ENCODE data around the gene NKX1-2.

The NKX1-2 gene

GRCh38 chr10:124422742-124423141 is 27.1 kb downstream of the NKX1-2 start:
- TF ChIP-seq CTCF (IDR thresholded peaks at IDR 0.05; ENCODE audit: low read depth, low read length), result no peak
- no peak for DNase-seq (ENCODE audit: extremely low read depth, low read depth)

DNA sequence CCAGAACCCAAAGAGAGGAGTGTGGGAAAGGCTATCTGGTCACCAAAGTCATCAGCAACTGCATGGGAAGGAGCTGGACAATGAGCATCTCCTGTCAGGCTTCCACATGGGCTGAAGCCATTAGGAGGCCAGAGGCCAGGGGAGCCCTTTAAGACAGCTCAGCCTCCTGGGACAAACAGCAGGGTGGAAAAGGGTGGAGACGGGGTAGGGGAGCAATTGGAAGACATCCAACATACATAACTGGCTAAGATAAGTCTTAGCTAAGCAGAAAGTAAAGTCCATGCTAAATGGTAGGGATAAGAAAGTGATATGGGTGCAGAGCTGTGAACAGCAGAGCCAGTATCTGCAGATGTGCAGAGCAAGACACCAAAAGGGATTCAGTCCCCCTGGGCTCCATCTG is 29.6 kb downstream of the NKX1-2 start:
- no peak for DNase-seq (ENCODE audit: extremely low read depth, low read depth)
- TF ChIP-seq CTCF (IDR thresholded peaks at IDR 0.05; ENCODE audit: low read depth, low read length), result no peak

DNA sequence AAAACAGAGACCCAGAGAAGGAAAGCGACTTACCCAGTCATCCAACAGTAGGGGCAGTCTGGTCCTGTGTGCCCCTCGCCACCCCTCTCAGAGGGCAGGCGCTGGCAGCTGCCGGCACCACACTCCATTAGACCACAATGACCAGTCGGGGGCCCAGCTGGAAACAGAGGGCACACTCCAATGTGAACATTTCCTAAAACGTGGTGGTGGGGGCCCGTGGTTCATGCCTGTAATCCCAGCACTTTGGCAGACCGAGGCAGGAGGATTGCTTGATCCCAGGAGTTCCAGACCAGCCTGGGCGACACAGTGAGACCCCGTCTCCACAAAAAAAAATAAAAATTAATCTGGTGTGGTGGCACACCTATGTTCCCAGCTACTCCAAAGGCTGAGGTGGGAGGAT is 30.2 kb downstream of the NKX1-2 start:
- no peak for TF ChIP-seq CTCF (IDR thresholded peaks at IDR 0.05; ENCODE audit: low read depth, low read length)
- DNase-seq (ENCODE audit: extremely low read depth, low read depth), result no peak

GRCh38 chr10:124418726-124419501 is 30.9 kb downstream of the NKX1-2 start, which contains the start of gene OAT:
OAT (minus strand) TSS chr10:124418923; CDS start chr10:124412171, 6,752 bp downstream.
- DNase-seq (ENCODE audit: extremely low read depth, low read depth), result peak; percentile 84
- TF ChIP-seq CTCF (IDR thresholded peaks at IDR 0.05; ENCODE audit: low read depth, low read length), result peak; percentile 2; the same call in 1 of the 2 replicates

DNA sequence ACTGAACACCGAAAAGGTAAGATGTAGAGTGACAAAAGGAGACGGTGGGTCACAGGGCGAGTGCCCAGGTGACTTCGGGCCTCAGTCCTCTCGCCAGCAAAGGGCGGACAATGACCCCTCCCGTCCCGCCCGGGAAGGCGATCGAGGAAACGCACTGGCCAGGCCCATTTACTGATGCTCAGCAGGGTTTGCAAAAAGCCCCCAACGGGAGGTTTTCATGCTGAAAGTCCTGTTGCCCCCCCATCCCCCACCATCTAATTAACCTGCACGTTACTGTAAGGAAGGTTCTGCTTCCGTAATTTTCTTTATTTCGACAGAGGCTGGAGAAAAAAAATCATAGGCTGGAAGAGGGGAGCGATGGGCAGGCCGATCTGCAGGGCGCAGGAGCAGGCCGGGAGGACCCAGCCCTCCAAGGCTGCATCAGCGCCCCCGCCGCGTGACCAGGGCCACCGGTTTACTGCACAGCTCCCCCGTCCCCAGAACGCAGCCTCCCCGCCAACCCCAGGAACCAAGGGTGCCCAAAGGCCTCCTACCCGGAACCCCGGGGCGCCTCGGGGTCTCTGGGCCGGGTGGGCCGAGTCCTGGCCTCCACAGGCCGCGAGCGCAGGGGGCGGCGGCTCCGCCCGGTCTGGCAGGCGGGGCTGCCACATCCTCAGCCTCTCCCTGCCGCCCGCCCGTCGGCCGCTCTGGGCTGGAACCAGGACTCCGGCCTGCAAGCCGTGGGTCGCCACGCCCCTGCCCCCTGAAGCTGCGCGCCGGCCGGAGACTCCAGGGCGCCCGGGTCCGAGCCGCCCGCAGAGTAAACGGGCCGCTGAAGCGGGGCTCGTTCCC is 31.7 kb downstream of the NKX1-2 start:
- TF ChIP-seq CTCF (IDR thresholded peaks at IDR 0.05; ENCODE audit: low read depth, low read length), result peak; percentile 4
- peak; percentile 24 for DNase-seq (ENCODE audit: extremely low read depth, low read depth)

- DNase-seq (ENCODE audit: extremely low read depth, low read depth), result peak; percentile 27
- TF ChIP-seq CTCF (IDR thresholded peaks at IDR 0.05; ENCODE audit: low read depth, low read length), result no peak
Measured at GRCh38 chr10:124416733-124417132, 33.1 kb downstream of the NKX1-2 start.

GRCh38 chr10:124415210-124415609 is 34.6 kb downstream of the NKX1-2 start:
- TF ChIP-seq CTCF (IDR thresholded peaks at IDR 0.05; ENCODE audit: low read depth, low read length), result no peak

More at GRCh38 chr10:124415210-124415609, 34.6 kb downstream of the NKX1-2 start:
- no peak for DNase-seq (ENCODE audit: extremely low read depth, low read depth)

All from AG09319 (cell line).